A549 treated with AZD2906 at 1 μM for 4 hours (cell line): Measurements from ENCODE around the gene DSEL. TPM values are rescaled to one million over a fixed set of nuclear protein-coding genes. Genes with fewer than 3 reads are reported as not detected.

Experiments used
- total RNA-seq: library from RNA; stranded (reverse); fragments of 200-300 nt; extraction: Qiagen RNA extraction; gene quantifications from 5 replicates; pipeline ENCODE4 v1.2.3, GENCODE V29; 2022

The DSEL gene
- total RNA-seq: 0.34 to 0.51 TPM (median 0.40 TPM) in 5 replicates

GRCh38 chr18:67516539-67517443 lies at the start of gene DSEL:
TSS of gene DSEL (minus strand) at chr18:67516720. CDS start at chr18:67514608, 2,112 bp downstream.

